Fibroblast of peridontal ligament (primary cell): ENCODE data around the gene TNNC2.
"Not testable (repeated sequence)": the region's sequence is repeated elsewhere in the genome, so short reads cannot be mapped to it uniquely, and the experiment has no call there.

Experiments used
- DNase-seq: peaks from one replicate; pipeline ENCODE4 v3.0.0-alpha.2; 2010; ENCODE audit errors: extremely low read depth

The TNNC2 gene

GRCh38 chr20:45822857-45823256, 4.3 kb downstream of the TNNC2 start:
- peak; percentile 20 for DNase-seq

DNA sequence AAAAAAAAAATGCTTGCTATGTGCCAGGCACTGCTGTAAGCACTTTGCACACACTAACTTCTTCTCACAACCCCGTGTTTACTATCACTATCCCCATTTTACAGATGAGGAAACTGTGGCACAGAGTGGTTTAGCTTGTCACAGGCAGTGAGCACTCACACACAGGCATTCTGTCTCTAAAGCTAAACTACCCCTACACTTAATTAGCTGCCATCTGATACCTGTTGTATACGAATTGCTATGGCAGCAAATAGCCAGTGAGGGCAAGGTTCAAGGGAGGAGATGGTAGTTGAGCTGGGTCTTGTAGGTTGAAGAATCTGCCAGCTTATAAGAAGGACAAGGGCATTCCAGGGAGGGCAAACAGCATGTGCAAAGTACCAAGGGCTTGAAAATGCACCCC, 5.2 kb downstream of the TNNC2 start:
- no peak for DNase-seq

GRCh38 chr20:45819466-45819865, 7.6 kb downstream of the TNNC2 start:
- DNase-seq: no peak

GRCh38 chr20:45818239-45818638, 8.9 kb downstream of the TNNC2 start:
- no peak for DNase-seq

DNA sequence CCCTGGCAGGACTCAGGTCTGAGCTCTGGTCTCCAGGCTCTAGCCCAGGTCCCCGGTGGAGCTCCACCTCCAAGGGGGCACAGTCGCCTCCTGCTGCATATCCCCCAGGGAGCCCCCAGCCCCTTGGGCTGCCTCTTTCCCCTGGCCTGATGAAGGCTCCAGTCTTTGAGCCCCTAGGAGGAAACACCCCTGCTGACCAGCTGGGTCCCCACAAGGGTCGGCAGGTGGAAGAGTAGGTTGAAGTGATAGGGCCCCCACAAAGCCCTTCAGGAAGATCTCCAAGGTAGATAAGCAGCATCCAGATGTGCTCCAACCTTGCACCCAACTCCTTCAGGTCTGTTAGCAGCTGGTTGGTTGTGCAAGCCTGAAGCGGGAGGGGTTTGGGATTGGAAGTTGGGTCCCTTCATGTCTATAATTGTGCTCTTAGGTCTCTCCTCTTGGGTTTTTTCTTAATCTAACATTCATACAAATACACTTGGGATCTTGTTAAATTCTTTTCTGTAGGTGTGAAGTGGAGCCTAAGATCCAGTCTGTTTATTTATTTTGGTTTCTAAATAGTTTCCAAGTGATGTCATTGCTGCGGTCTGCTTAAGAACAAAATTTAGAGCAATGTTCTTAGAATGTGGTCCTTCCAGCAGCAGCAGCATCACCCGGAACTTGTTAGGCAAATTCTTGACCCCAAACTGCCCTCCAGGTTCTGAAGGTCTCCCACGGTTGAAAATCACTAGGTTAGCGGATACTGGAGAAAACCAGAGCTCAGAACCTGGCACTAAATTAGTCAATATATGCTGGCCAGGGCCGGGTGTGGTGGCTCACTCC, 9.5 kb downstream of the TNNC2 start:
- DNase-seq: peak; percentile 87

- no peak for DNase-seq
Measured at GRCh38 chr20:45816951-45817350, 10.2 kb downstream of the TNNC2 start.

GRCh38 chr20:45814314-45814713, 12.8 kb downstream of the TNNC2 start:
- DNase-seq: no peak

GRCh38 chr20:45813489-45813888, 13.6 kb downstream of the TNNC2 start:
- DNase-seq: no peak

GRCh38 chr20:45813006-45813340, 14.1 kb downstream of the TNNC2 start:
- DNase-seq: no peak

DNA sequence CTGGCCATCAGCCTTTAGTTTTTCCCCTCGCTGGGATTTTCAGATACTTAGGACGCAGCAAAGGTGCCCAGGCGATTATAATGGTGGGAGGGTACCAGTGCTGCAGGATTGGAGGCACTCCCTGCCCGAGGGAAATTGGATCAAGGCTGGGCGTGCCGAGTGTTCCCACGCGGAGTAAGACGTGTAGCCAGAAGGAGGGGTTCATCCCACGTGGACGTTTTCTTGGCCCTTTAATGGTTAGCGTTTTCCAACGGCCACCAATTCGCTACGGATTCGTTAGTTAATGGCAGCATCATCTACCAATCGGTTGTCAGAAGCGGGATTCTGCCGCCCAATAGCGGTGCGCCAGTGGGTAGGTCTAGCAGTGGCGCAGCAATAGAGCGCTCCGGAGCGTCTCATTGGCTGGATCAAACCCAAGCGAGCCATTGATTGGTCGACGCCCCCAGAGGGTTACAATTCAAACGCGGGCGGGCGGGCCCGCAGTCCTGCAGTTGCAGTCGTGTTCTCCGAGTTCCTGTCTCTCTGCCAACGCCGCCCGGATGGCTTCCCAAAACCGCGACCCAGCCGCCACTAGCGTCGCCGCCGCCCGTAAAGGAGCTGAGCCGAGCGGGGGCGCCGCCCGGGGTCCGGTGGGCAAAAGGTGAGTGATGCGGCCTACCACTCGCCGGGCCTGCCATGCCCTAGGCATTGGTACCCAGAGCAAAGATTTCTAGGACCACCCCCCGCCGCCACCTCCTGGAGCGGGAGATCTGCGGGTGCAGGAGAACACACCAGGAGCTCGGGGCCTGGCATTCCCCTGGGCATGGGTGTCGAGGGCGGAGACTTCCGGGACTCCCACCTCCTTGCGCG, 14.7 kb downstream of the TNNC2 start, which contains the start of gene UBE2C:
TSS of gene UBE2C (plus strand) at position 488 of the 849 bp plus-strand sequence. CDS start at position 540, 52 bp downstream.
- peak; percentile 100 for DNase-seq

DNA sequence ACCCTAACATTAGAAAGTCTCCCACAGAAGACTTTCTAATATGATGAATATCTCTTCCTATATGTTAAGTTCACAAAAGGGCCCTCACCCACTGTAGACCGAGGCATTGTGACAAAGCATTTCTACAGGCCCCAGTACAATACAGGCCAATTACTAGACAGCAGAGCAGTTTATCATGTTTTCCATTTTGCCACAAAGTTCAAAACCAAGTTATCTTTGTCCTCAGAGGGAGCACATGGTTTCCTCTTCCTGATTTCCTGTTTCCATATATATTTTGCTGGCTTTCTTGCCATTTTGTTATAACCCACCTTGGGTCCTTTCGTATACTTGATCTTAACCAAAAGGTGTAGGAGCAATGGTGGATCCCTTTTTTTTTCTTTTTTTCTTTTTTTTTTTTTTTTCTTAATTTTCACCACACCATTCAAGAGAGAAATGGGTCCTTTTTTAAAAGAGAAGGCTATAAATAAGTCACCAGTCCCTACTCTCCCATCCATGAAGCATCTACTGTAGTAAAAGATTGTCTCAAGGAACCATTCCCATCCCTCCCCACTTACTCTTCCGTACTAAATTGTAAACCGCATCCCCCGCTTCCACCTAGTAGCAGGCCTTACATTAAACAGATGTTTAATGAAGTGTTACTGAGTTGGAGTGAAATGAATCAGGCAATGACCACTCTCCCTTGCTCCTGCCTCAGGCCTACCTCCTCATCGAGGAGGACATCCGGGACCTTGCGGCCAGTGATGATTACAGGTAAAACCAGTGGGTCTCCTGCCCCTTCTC, 16.7 kb downstream of the TNNC2 start:
- DNase-seq: no peak

- no peak for DNase-seq
Measured at GRCh38 chr20:45801851-45802250, 25.3 kb downstream of the TNNC2 start.

GRCh38 chr20:45798935-45799642, 28.0 kb downstream of the TNNC2 start:
- DNase-seq: peak; percentile 62

DNA sequence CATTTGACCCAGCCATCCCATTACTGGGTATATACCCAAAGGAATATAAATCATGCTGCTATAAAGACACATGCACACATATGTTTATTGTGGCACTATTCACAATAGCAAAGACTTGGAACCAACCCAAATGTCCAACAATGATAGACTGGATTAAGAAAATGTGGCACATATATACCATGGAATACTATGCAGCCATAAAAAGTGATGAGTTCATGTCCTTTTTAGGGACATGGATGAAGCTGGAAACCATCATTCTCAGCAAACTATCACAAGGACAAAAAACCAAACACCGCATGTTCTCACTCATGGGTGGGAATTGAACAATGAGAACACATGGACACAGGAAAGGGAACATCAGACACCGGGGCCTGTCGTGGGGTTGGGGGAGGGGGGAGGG, 29.2 kb downstream of the TNNC2 start:
- DNase-seq: not testable (repeated sequence)

- DNase-seq: not testable (repeated sequence)
Measured at GRCh38 chr20:45797510-45797909, 29.6 kb downstream of the TNNC2 start.

GRCh38 chr20:45796337-45797065, 30.6 kb downstream of the TNNC2 start:
- DNase-seq: no peak

DNA sequence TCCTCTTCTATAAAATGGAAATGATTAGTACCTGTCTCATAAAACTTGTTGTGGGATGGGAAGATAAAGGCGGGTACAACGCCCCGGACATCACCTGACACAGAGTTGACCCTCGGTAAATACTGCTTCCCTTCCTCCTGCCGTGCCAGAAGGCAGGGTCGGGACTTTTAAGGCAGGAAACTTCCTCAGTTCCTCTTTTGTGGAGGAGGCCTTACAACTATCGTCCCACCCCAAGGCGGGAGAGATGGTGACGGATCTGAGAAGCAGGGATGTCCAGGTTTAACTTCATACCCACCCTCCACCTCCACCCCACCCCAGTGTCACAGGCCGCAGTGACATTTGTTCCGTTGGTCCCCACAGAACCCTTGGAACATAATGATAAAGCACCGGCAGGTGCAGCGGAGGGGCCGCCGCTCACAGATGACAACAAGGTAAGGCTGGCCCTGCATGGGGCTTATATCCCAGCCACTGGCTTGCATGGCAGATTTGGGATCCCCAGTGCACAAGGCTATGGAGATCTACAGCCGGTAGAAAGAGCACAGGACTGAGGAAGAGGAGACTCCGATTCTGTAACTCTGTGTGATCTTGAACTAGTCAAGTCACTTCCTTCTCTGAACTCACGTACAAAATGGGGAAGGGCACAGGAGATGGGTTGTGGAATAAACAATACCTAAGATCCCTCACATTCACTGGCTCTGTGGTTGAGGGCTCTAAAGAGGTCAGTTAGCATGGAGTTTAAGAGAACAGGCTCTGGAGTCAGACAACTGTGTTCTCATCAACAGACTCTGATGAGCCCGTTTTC, 34.6 kb downstream of the TNNC2 start:
- no peak for DNase-seq

DNA sequence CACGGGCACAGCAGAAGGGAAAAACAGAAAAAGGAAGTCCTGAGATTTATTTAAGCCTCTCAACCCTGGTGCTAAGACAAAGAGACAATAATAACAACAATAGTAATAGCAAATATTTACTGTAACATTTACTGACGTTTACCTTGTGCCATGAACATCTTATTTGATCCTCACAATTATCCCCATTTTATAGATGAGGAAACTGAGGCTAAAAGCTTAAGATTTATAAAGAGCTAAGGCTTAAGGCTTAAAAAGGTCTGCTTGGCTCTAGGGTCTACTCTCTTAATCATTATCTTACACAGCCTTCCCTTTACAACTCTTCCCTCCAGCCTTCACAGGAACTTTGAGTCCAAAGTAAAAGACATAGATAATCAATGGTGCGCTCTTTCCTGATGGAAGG, 38.8 kb downstream of the TNNC2 start:
- DNase-seq: no peak

GRCh38 chr20:45783656-45784294, 43.3 kb downstream of the TNNC2 start:
- no peak for DNase-seq
